RWPE1 (cell line): ENCODE measurements around the gene LEF1.

Experiments used
- CTCF ChIA-PET: fragments of 350-600 bp; sonication (Branson Sonifier 250); formaldehyde crosslinking; extraction: SDS; loops from one replicate; lab custom pipeline; 2021; lab: Yijun Ruan, JAX
- POLR2A ChIA-PET: fragments of 400-600 bp; formaldehyde crosslinking; extraction: SDS; loops from one replicate; lab custom pipeline; 2020; ENCODE audit warnings: antibody characterized with exemption; ENCODE audit not compliant: low non-redundant PET; lab: Yijun Ruan, JAX
- DNase-seq: peaks from one replicate; pipeline ENCODE4 v3.0.0; 2012; ENCODE audit warnings: low spot score
- H3K27ac ChIP-seq: fragments of 450-650 bp; 2 replicates; pipeline ENCODE4 v1.5.1; 2017
- TF ChIP-seq, protein P1 (sequence below): fragments of 450-650 bp; conservative IDR thresholded peaks from 2 replicates; pipeline ENCODE4 v1.5.1; 2017; ENCODE audit warnings: low read depth, mild to moderate bottlenecking

LEF1 gene

DNA sequence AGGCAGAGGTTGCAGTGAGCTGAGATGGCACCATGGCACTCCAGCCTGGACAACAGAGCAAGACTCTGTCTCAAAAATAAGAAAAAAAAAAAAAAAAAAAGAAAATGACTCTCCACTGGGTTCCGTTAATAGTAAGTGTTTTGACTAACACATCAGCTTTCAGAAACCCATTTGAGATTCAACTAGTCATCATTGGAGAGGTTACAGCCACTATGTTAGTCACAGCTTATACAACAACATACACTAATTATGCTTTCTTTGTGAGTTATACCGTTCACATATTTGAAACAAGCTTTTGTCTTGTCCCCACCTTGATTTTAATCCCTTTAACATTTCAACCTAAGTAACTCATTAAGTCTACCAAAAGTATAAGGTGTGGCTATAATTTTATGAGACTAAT is 130.8 kb downstream of the LEF1 start:
- CTCF ChIA-PET = no interaction called here

DNA sequence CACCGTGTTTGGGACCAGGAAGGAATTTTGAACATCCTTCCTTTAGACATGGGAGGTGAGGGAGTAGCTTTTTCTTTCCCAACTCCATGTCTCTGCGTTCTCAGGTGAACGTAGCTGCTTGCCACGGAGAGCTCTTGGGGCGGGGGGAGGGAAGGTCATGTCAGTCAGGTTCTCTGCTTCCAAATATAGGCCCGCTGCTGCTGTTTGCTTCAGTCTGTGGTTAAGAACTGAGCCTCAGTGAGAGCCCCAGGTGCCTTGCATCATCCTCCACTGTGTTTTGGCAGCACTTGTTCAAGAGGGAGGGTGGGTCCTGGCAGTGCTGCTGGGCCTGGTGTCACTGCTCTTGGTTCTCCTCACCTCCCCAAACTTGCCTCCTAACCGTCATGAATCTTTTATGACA is 132.5 kb downstream of the LEF1 start:
- ChIA-PET CTCF (no interaction called here), POLR2A (interaction anchor here (0.6 kb wide), 1 partner anchor 37 kb away, joined by 5 read pairs; no protein-coding TSS in a partner anchor)
- TF ChIP-seq, protein P1, sequence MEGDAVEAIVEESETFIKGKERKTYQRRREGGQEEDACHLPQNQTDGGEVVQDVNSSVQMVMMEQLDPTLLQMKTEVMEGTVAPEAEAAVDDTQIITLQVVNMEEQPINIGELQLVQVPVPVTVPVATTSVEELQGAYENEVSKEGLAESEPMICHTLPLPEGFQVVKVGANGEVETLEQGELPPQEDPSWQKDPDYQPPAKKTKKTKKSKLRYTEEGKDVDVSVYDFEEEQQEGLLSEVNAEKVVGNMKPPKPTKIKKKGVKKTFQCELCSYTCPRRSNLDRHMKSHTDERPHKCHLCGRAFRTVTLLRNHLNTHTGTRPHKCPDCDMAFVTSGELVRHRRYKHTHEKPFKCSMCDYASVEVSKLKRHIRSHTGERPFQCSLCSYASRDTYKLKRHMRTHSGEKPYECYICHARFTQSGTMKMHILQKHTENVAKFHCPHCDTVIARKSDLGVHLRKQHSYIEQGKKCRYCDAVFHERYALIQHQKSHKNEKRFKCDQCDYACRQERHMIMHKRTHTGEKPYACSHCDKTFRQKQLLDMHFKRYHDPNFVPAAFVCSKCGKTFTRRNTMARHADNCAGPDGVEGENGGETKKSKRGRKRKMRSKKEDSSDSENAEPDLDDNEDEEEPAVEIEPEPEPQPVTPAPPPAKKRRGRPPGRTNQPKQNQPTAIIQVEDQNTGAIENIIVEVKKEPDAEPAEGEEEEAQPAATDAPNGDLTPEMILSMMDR = no peak
- no peak overlapping the region for H3K27ac ChIP-seq
- DNase-seq = no peak

More for the DNA sequence above, 130.8 kb downstream of the LEF1 start:
- POLR2A ChIA-PET = no interaction called here
- no peak overlapping the region for H3K27ac ChIP-seq
- no peak for DNase-seq
- TF ChIP-seq, protein P1 = no peak

DNA sequence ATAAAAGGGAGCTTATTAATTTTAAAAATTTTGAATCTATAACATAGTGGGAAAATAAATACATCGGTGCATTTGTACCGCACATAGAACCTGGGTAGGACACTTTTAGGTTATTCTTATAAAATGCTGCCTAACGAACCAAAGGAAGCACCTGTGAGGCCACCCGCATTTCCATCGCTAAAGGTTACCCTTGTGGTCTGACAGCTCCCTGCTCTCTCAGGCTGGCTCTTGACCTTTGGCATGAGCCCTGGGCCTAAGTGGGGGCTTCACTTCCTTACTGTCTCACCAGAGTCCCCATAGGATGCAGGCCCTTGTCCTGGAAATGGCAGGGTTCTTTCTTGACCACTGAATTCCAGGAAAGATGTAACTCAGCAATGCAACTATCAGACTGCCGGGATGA is 133.0 kb downstream of the LEF1 start:
- CTCF ChIA-PET = no interaction called here
- DNase-seq = no peak
- POLR2A ChIA-PET = interaction anchor here (0.6 kb wide), 1 partner anchor 37 kb away, joined by 5 read pairs; no protein-coding TSS in a partner anchor

DNA sequence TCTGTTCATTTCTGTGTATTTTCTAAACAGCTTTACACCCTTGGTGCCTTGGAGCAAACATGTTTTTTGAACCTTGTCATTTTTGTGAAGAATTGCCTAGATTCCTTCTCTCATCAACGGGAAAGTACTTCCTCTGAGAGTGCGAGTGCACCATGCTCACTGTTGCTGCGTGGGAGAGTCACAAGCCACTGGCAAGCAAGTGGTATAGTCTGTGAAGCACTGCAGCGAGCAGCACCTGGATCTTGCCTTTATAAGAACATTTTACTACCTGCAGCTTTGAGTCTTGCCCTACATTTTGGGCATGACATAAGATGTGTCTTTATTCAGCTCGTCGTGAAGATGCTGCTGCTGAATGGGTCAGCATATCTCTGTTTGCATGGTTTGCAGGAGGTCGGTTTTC is 134.2 kb downstream of the LEF1 start:
- CTCF ChIA-PET = interaction anchor here (0.9 kb wide), 1 partner anchor 16 kb away, joined by 3 read pairs; no protein-coding TSS in a partner anchor

More for the DNA sequence above, 133.0 kb downstream of the LEF1 start:
- no peak overlapping the region for H3K27ac ChIP-seq
- TF ChIP-seq, protein P1 = no peak

DNA sequence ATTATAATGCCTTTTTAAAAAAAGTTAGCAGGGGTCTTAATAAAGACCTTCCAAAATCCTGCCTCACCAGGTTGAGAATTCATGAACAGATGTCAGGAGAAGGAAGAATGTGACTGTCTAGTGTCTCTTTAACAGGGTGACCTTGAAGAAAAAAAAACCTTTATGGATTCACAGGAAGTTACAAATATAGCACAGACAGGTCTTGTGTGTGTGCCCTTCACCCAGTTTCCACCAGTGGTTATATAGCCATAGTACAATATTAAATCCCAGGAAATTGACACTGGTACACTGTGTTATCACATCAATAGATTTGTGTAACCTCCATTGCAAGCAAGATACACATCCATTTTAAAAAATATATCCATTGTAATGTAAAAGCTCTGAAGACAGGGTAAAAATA is 135.4 kb downstream of the LEF1 start:
- CTCF ChIA-PET = interaction anchor here (0.6 kb wide), 2 partner anchors 539 to 896 kb away, joined by 3 read pairs; no protein-coding TSS in a partner anchor
- no peak for DNase-seq
- TF ChIP-seq, protein P1 = no peak
- no peak overlapping the region for H3K27ac ChIP-seq
- POLR2A ChIA-PET = no interaction called here

More for the DNA sequence above, 134.2 kb downstream of the LEF1 start:
- POLR2A ChIA-PET = no interaction called here
- TF ChIP-seq, protein P1 = no peak
- no peak overlapping the region for H3K27ac ChIP-seq
- DNase-seq = no peak

DNA sequence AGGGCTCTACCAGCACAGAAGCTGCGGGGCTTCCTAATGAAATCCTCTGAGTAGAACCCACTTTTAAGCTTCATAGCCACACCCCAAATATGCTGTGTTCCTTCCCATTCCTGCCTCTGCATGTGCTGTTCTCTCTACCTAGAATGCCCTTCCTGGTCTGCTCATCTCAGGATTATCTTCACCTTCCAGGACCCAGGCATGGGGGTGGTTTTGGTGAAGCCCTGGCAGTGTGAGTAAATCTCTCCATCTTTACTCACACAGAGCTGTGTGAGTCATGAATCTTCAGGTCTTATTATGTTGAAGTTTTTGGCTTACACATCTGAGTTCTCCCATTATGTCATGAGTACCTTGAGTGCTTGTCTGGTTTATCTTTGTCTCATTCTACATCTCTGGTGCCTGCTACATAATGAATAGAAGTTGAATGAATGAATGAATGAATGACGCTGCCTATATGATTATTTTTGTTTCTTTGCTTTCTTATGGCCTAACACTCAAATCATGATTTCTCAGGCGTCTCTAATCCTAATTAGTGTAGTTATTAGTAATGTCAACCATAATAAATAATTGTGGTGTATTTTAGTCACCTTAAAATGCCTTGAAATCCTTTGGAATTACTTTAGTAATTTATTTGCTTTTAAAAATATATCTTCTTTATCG is 137.2 kb downstream of the LEF1 start:
- TF ChIP-seq, protein P1 = no peak
- peak; percentile 12 for DNase-seq
- no peak overlapping the region for H3K27ac ChIP-seq
- ChIA-PET POLR2A (no interaction called here), CTCF (no interaction called here)
